Liver (tissue), 9 donors: ENCODE results near the gene NTM. TPM values are rescaled to one million over a fixed set of nuclear protein-coding genes. Genes with fewer than 3 reads are reported as not detected.

ENCODE experiments used
- DNase-seq: peaks from one replicate; pipeline ENCODE4 v3.0.0-alpha.2; 2017; ENCODE audit warnings: low spot score
- H3K27ac ChIP-seq, 2 donors: one replicate each; pipeline ENCODE4 v1.7.0; 2013; ENCODE audit warnings: inconsistent platforms in 2 of 2, low read length in 2 of 2, control low read depth in 1 of 2, low read depth in 1 of 2, mild to moderate bottlenecking in 1 of 2
- H3K27me3 ChIP-seq, 4 donors: one replicate each; pipeline versions ENCODE4 v1.6.1 to v1.7.0; 2013; ENCODE audit warnings: low read length in 3 of 4, inconsistent platforms in 1 of 4, mild to moderate bottlenecking in 1 of 4, moderate library complexity in 1 of 4; ENCODE audit not compliant: control insufficient read depth in 4 of 4, insufficient read depth in 4 of 4
- H3K36me3 ChIP-seq, 4 donors: one replicate each; pipeline versions ENCODE4 v1.6.1 to v1.7.0; 2013; ENCODE audit warnings: low read length in 3 of 4, mild to moderate bottlenecking in 3 of 4, low read depth in 1 of 4, moderate library complexity in 1 of 4; ENCODE audit not compliant: control insufficient read depth in 4 of 4, insufficient read depth in 3 of 4
- H3K4me1 ChIP-seq, 4 donors: one replicate each; pipeline versions ENCODE4 v1.6.1 to v1.7.0; 2013; ENCODE audit warnings: low read length in 3 of 4, mild to moderate bottlenecking in 3 of 4, moderate library complexity in 1 of 4; ENCODE audit not compliant: control insufficient read depth in 4 of 4, insufficient read depth in 4 of 4
- H3K4me3 ChIP-seq, 3 donors: one replicate each; pipeline versions ENCODE4 v1.6.1 to v1.7.0; 2013; ENCODE audit warnings: low read length in 3 of 3, control low read depth in 1 of 3, low read depth in 1 of 3, mild to moderate bottlenecking in 1 of 3
- H3K9ac ChIP-seq, 2 donors: one replicate each; pipeline ENCODE4 v1.7.0; 2013; ENCODE audit warnings: low read length in 2 of 2, mild to moderate bottlenecking in 2 of 2, moderate library complexity in 2 of 2, control low read depth in 1 of 2, low read depth in 1 of 2
- H3K9me3 ChIP-seq, 4 donors: one replicate each; pipeline versions ENCODE4 v1.6.1 to v1.7.0; 2013; ENCODE audit warnings: low read length in 3 of 4; ENCODE audit not compliant: control insufficient read depth in 4 of 4
- ATF3 ChIP-seq: IDR thresholded peaks from 2 replicates; pipeline ENCODE4 v1.6.1; 2016; ENCODE audit warnings: antibody characterized with exemption
- CTCF ChIP-seq: fragments of 150-350 bp; IDR thresholded peaks from 2 replicates; pipeline ENCODE4 v1.5.1; 2017; ENCODE audit warnings: improper control_type of control experiment, low read depth, low read length; ENCODE audit not compliant: missing input control
- EGR1 ChIP-seq, 2 donors: IDR thresholded peaks; 2 replicates each; pipeline ENCODE4 v1.6.1; 2016 to 2018; ENCODE audit warnings: antibody characterized with exemption in 2 of 2, low read depth in 2 of 2
- FOXA1 ChIP-seq: IDR thresholded peaks from 2 replicates; pipeline ENCODE4 v1.6.1; 2016; ENCODE audit warnings: antibody characterized with exemption
- FOXA2 ChIP-seq: IDR thresholded peaks from 2 replicates; pipeline ENCODE4 v1.6.1; 2016; ENCODE audit warnings: antibody characterized with exemption
- JUND ChIP-seq, 2 donors: IDR thresholded peaks; 2 replicates each; pipeline ENCODE4 v1.6.1; 2016; ENCODE audit warnings: antibody characterized with exemption in 2 of 2
- RAD21 ChIP-seq, 2 donors: IDR thresholded peaks; 2 replicates each; pipeline ENCODE4 v1.6.1; 2016; ENCODE audit warnings: antibody characterized with exemption in 2 of 2, mild to moderate bottlenecking in 2 of 2
- REST ChIP-seq: IDR thresholded peaks from 2 replicates; pipeline ENCODE4 v1.6.1; 2016; ENCODE audit warnings: antibody characterized with exemption, mild to moderate bottlenecking
- SP1 ChIP-seq: IDR thresholded peaks from 2 replicates; pipeline ENCODE4 v1.6.1; 2018; ENCODE audit warnings: antibody characterized with exemption, mild to moderate bottlenecking
- YY1 ChIP-seq: IDR thresholded peaks from 2 replicates; pipeline ENCODE4 v1.6.1; 2016; ENCODE audit warnings: antibody characterized with exemption, mild to moderate bottlenecking
- ZBTB33 ChIP-seq: IDR thresholded peaks from 2 replicates; pipeline ENCODE4 v1.6.1; 2016; ENCODE audit warnings: antibody characterized with exemption
- WGBS: extraction: QIAGEN DNeasy Blood & Tissue Kit; methylation state at CpG from one replicate; pipeline ENCODE4 v1.1.7; 2013; 5-methylcytosine and 5-hydroxymethylcytosine counted together
- polyA plus RNA-seq, 2 donors: library from polyadenylated mRNA; stranded (reverse) in 1 of 2; unstranded in 1 of 2; fragments of 200-250 nt in 1 of 2; fragments of >200 nt in 1 of 2; fragmentation: Nextera tagmentation in 1 of 2; extraction: Ambion mirVana in 1 of 2; gene quantifications; one replicate each; pipeline versions ENCODE4 v1.2.1 to v1.2.3, GENCODE V29; 2013 to 2015
- total RNA-seq, 2 donors: library from RNA; depleted of rRNA; stranded (reverse); fragments of >200 nt; gene quantifications; one replicate each; pipeline ENCODE4 v1.2.3, GENCODE V29; 2014
- donor health status: healthy.
- donor health status: healthy.
- donor health status: healthy.
- donor health status: healthy.
- donor health status: healthy.

The NTM gene
- total and polyA plus RNA-seq, 4 donors = 0.08 to 1.1 (median 0.08) TPM; not detected in 1

GRCh38 chr11:132200353-132200936, 830.0 kb downstream of the NTM start:
- Histone ChIP-seq H3K4me3 (no peak overlapping the region), H3K9me3 (no peaks in the 10 kb centered on the region), H3K27ac (no peak overlapping the region), H3K4me1 (no peaks in the 10 kb centered on the region), H3K27me3 (peaks cover 0 to 2% (median 0%) of the 10 kb centered on the region in 4 donors), H3K9ac (no peak overlapping the region), H3K36me3 (no peaks in the 10 kb centered on the region)
- 57% methylated on average over 6 of the region's 6 CpGs for WGBS
- no peak for DNase-seq
- TF ChIP-seq SP1 (no peak), JUND (IDR thresholded peaks at IDR 0.05) (no peak), EGR1 (IDR thresholded peaks at IDR 0.05; ENCODE audit: low read depth in 2 of 2) (no peak), FOXA1 (no peak), ATF3 (no peak), FOXA2 (no peak), REST (no peak), YY1 (no peak), RAD21 (IDR thresholded peaks at IDR 0.05) (no peak), ZBTB33 (no peak), CTCF (no peak)

DNA sequence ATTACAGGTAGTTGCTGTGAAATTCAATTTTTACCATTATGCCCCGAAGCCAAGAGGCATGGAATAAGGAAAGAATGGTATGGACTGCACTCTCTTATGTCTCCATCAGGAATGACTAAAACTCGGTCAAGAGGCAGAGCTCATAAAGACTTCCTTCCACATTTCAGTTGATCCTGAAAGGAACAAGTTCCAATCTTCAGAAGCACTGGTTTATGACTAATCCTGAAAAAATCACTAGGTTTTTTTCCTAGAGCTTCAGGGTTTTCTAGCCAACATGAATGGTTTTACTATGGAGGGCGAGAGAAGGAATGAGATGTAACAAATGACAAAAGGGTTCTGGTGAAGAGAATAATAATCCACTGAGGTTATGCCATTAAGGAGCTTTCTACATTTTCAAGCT, 832.2 kb downstream of the NTM start:
- Histone ChIP-seq H3K9me3 (no peaks in the 10 kb centered on the region), H3K27me3 (peaks cover 0 to 2% (median 0%) of the 10 kb centered on the region in 4 donors), H3K27ac (no peak overlapping the region), H3K9ac (no peak overlapping the region), H3K4me1 (no peaks in the 10 kb centered on the region), H3K4me3 (no peak overlapping the region), H3K36me3 (no peaks in the 10 kb centered on the region)
- no peak for TF ChIP-seq FOXA2
- DNase-seq = no peak
- 69% methylated on average over 3 of the region's 3 CpGs for WGBS
